NCI-H1092 (cell line): ENCODE data around the gene SRP14.
"Not testable (repeated sequence)": the region's sequence is repeated elsewhere in the genome, so short reads cannot be mapped to it uniquely, and the experiment has no call there.

Source experiments
- DNase-seq: peaks from one replicate; lab custom pipeline; 2025; lab: John Stamatoyannopoulos, UW

SRP14 gene

GRCh38 chr15:40029979-40030893 lies 8.7 kb downstream of the SRP14 start:
- DNase-seq, result no peak

- no peak for DNase-seq
Observed at GRCh38 chr15:40028853-40029252, 10.1 kb downstream of the SRP14 start.

GRCh38 chr15:40028193-40028592 lies 10.8 kb downstream of the SRP14 start:
- DNase-seq, result no peak

DNA sequence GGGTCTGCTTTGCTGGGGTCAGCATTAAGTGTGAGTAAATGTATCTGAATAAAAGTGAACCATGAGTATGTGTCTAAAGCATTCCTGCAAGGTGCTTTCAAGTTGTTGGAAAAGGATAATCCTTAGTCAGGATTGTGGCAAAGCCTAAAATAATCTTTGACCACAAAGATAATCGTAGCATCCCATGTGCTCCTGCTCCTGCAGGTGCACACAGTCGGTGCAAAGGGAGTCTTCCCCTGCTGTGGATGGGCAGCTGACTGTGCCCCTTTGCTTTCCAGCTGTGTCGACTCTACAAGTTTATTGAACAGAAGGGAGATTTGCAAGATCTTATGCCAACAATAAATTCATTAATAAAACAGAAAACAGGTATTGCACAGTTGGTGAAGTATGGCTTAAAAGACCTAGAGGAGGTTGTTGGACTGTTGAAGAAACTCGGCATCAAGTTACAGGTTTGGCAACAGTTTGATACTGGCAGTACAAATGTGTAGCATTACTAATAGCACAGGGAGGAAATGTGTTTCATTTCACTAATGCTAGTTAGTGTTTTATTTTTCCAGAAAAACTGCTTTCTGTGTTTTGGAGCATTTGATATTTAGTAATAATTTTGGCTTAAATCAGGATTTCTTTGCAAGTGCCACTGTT lies 22.6 kb downstream of the SRP14 start:
- DNase-seq, result no peak

GRCh38 chr15:40014390-40014789 lies 24.6 kb downstream of the SRP14 start:
- DNase-seq, result no peak

GRCh38 chr15:40013372-40013771 lies 25.6 kb downstream of the SRP14 start:
- DNase-seq, result not testable (repeated sequence)

DNA sequence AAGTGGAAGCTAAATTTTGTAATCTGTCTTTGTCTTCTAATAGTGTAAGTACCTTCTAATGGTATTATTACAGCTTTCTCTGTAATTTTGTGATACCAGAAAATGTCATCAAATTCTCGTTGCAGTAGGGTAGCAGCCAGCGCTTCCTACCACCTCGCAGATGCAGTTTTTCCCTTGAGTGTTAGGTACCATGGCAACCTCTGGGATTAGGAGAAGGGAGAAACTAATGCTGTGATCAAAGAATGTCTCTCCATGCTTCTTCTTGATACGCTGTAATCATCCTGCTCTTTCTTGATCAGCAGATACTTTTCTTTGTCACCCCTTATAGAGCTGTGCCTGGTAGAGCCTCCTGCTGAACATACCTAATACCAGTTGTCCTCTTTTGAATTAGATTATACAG lies 27.7 kb downstream of the SRP14 start:
- DNase-seq, result no peak

DNA sequence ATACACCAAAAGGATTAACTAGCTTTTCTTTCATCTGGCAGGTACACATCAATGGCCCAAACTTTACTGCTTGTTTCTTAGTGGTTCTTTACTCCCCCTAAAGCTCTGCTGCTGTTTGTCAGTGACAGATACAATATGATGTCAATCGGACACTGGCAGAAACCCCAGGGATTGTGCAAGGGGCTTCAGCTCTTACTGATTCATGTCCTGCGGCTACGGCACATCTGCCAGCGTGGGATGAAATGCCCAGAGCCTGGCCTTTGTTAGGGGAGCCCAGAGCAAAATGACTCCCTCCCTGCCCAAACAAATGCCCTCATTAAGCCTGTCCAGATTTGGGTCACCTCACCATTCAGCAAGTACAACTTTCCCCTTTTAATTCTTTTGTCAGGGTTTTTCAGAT lies 28.3 kb downstream of the SRP14 start:
- DNase-seq, result no peak

GRCh38 chr15:40008061-40008765 lies 30.8 kb downstream of the SRP14 start:
- no peak for DNase-seq

GRCh38 chr15:40006646-40007045 lies 32.3 kb downstream of the SRP14 start:
- no peak for DNase-seq

GRCh38 chr15:40006003-40006402 lies 33.0 kb downstream of the SRP14 start:
- no peak for DNase-seq

- DNase-seq, result no peak
Observed at GRCh38 chr15:40003116-40003916, 35.7 kb downstream of the SRP14 start.

- DNase-seq, result no peak
Observed at GRCh38 chr15:40002295-40002694, 36.7 kb downstream of the SRP14 start.

- DNase-seq, result no peak
Observed at GRCh38 chr15:39999538-40000200, 39.3 kb downstream of the SRP14 start.

DNA sequence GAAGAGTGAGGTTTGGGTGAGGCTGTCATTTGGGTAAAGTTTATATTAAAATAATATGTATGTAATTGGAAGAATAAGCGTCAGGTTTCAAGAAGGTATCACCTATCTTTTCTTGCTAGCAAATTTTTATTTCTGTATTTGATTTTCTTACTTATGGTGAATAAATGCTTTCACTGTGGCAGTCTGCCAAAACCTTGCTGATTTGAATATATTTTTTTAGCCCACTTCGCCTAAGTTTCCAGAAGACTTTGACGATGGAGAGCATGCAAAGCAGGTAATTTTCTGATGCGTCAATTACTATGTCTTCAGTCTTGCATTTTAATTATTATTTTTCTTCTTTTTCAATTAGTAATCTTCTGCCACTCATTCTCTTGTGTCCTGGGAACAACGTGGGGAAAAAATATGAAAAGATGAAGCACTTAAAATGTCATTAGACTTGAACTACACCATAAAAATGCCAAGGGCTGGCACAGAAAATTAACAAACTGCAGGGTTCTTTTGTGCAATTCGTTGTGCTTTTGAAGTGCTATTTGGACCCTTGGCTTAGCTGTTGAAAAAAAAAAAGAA lies 40.4 kb downstream of the SRP14 start:
- no peak for DNase-seq

GRCh38 chr15:39997639-39998038 lies 41.3 kb downstream of the SRP14 start:
- no peak for DNase-seq

DNA sequence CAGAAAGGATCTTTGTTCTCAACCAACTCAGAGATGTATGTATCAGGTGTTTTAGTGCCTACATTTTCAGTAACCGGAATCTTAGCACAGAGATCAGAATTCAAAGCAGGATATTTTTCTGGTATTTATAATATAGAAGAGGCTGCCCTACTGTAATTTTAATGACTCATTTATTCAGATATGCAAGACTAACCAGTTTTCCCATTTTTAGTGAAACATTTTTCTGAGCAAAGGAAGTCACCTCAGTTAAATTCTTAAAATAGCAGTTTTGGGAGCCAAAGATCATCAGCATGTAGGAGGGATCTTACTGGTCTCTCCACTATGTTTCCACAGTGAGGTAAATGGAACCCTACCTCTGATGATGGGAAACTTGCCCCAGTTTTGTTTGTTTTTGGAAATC lies 42.0 kb downstream of the SRP14 start:
- no peak for DNase-seq

DNA sequence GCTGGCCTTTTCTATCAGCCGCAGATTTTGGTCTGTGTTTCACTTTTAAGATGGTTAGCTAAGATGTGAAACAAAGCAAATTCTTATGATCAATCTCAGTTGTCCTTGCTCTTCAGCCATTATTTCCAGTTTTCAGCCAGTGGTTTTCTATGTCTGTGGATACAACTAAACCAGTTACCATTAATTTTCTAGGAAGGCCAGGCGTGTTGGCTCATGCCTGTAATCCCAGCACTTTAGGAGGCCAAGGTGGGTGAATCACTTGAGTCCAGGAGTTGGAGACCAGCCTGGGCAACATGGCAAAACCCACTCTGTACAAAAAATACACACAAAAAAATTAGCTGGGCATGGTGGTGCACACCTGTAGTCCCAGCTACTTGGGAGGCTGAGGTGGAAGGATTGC lies 42.8 kb downstream of the SRP14 start:
- not testable (repeated sequence) for DNase-seq

DNA sequence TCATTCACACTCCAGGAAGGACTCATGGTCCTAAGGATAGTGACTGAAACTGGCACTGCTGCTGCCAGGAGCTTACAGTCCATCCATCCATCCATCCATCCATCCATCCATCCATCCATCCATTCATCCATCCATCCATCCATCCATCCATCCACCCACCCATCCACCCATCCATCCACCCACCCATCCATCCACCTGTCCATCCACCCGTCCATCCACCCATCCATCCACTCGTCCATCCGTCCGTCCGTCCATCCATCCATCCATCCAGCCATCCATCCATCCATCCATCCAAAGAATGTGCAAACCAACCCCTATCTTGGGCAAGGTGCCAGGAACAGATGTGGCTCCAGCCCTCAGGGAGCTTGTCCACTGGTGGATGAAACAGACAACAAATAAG lies 46.0 kb downstream of the SRP14 start:
- not testable (repeated sequence) for DNase-seq

- no peak for DNase-seq
Observed at GRCh38 chr15:39990706-39991105, 48.3 kb downstream of the SRP14 start.

GRCh38 chr15:39987821-39988220 lies 51.2 kb downstream of the SRP14 start:
- DNase-seq, result no peak
